GM10248 (cell line): ENCODE results near the gene ANP32A.

Experiments used
- CTCF ChIA-PET: fragments of 300-600 bp; sonication (Branson Sonifier 250); formaldehyde crosslinking; extraction: SDS; loops from one replicate; lab custom pipeline; 2021; ENCODE audit warnings: antibody characterized with exemption; lab: Yijun Ruan, JAX
- POLR2A ChIA-PET: fragments of 350-650 bp; sonication (Branson Sonifier 250); formaldehyde crosslinking; extraction: SDS; loops from one replicate; lab custom pipeline; 2020; ENCODE audit warnings: antibody characterized with exemption; lab: Yijun Ruan, JAX
- DNase-seq: peaks from one replicate; pipeline ENCODE4 v3.0.0; 2012; ENCODE audit errors: extremely low spot score
- TF ChIP-seq, protein P1 (sequence below): IDR thresholded peaks from 2 replicates; pipeline ENCODE4 v1.5.1; 2012; ENCODE audit warnings: mild to moderate bottlenecking, low read depth; ENCODE audit errors: extremely low read depth, missing control alignments, control extremely low read depth

ANP32A gene

DNA sequence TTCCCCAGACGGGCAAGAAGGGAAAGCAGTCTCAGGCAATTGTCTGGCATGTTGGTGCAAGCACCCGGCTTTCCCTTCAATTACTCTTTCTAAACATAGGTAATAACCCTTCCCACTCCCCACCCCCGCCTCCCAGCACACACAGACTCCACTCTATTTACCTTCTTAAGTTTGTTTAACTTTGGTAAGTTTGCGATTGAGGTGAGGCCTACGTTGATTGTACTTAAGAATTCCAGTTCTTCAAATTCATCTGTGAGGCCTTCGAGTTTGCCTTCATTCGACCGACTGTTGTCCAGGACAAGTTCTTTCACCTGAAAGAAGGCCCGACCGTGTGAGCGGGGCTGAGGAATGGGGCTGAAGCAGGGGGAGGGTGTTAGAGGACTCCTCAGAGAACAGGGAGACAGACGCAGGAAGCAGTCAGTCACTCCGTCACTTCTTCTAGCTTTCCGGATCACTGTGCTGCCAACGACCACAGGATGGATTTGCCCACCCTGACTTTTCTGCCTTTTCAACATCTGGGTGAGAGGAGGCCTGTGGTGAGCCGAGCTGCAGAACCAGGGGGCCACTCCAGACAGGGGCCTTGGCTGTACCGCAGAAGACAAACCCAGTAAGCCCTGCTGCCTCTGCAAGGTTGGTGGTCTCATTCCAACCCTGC is 33.0 kb downstream of the ANP32A start:
- DNase-seq, result no peak
- ChIA-PET POLR2A (no interaction called here), CTCF (interaction anchor here (0.9 to 5.1 kb wide), 8 partner anchors 7 to 88 kb away, joined by 3 to 39 read pairs (median 5); no protein-coding TSS in a partner anchor)
- TF ChIP-seq, protein P1, sequence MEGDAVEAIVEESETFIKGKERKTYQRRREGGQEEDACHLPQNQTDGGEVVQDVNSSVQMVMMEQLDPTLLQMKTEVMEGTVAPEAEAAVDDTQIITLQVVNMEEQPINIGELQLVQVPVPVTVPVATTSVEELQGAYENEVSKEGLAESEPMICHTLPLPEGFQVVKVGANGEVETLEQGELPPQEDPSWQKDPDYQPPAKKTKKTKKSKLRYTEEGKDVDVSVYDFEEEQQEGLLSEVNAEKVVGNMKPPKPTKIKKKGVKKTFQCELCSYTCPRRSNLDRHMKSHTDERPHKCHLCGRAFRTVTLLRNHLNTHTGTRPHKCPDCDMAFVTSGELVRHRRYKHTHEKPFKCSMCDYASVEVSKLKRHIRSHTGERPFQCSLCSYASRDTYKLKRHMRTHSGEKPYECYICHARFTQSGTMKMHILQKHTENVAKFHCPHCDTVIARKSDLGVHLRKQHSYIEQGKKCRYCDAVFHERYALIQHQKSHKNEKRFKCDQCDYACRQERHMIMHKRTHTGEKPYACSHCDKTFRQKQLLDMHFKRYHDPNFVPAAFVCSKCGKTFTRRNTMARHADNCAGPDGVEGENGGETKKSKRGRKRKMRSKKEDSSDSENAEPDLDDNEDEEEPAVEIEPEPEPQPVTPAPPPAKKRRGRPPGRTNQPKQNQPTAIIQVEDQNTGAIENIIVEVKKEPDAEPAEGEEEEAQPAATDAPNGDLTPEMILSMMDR, result no peak

DNA sequence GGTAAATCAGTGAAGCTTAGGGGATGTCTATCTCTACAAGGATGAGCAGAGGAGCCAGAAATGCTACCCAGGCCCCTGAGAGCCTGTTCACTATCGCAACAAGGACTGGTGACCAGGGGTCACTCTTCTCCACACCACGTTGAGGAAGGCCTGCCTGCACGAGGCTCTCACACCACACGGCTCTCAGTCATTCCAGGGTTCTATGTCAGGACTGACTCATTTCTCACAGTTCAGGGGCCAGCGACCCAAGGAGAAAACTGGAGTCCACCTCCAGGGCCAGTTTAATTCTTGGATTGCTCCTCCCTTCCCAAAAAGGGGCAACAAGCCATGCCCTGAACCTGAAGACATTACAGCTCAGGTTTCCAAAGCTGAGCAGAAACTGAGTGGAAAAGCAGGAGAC is 33.9 kb downstream of the ANP32A start:
- ChIA-PET POLR2A (no interaction called here), CTCF (interaction anchor here (1.1 to 5.1 kb wide), 6 partner anchors 8 to 233 kb away, joined by 3 to 39 read pairs (median 5); no protein-coding TSS in a partner anchor)
- TF ChIP-seq, protein P1, result no peak
- no peak for DNase-seq

DNA sequence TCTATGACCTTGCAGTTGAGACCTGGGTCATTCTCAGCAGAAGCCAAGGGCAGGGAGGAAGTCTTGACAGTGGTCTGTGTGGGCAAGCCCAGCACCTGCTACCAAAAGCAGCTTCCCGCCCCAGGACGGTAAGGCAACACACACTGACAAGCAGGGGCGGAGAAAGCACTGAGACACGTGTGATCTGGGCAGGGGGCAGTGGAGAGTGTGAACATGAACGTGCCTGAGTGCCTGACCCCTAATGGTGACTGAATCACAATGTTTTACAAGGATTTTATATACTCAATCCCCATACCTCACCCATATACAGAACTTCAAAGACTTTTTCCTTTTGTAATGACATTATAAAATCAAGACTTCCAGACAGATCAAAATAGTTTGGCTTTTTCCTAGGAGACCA is 35.2 kb downstream of the ANP32A start:
- DNase-seq, result no peak
- ChIA-PET CTCF (interaction anchor here (1.1 to 5.7 kb wide), 7 partner anchors 9 to 90 kb away, joined by 3 to 46 read pairs (median 15); no protein-coding TSS in a partner anchor), POLR2A (no interaction called here)
- TF ChIP-seq, protein P1, result no peak

DNA sequence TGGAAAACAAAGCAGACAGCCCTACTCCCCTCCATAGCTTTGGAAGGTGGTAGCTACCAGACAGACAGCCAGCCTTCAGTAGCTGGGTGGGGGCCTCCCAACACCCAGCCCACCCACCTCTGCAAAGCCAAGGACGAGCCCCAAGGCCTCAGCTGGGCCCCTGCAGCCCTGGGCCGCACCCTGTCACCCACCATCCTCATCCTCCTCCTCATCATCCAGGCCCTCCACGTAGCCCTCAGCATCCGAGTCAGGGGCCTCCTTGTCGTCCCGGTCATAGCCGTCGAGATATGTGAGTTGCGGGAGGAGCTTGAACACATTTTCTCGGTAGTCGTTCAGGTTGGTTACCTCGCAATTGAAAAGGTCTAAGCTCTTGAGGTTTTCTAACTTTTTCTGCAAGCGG is 36.5 kb downstream of the ANP32A start:
- ChIA-PET CTCF (interaction anchor here (0.7 to 5.7 kb wide), 18 partner anchors 8 to 95 kb away, joined by 3 to 46 read pairs (median 4); partner anchors contain the start of gene ANP32A), POLR2A (no interaction called here)
- TF ChIP-seq, protein P1, result no peak
- no peak for DNase-seq

DNA sequence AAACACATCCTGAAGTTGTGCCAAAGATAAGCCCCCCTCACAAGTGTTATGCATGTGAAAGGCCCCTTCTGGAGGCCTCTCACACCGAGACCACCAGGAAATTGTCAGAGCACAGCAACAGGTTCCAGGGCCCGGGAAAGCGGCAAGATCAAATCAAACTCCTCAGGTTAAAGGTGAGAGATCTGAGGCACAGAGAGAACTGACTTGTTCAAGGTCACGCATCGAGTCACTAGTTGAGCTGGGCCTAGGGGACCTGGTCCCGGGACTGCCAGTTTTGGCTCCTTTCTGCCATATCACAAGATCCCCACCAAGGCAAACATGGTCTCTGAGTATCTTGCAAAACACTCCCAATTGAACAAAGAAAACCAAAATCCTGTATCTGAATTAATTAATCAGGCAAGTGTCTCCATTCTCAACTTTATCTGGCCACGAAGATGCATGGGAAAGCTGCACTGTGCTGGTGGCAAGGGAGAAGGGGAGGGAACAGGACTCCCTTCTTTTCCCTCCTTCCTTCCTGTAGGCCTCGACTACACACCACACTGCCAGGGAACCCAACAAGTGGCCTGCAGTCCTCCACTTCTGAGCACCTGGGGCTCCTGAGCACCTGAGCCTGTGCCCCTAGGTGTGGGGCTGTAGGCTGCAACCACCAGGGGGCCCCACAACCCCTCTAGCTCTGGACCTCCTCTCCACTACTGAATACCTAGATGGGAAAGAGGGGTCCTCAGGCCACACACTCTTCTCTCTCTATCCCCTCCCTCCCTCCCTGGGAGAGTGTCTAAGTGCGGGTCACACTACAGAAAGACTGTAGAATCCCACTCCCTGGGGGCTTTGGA is 37.3 kb downstream of the ANP32A start:
- DNase-seq, result peak; percentile 70
- TF ChIP-seq, protein P1, result peak; percentile 73
- ChIA-PET POLR2A (interaction anchor here (0.6 kb wide), 1 partner anchor 11 kb away, joined by 3 read pairs; no protein-coding TSS in a partner anchor), CTCF (interaction anchor here (0.8 to 5.7 kb wide), 14 partner anchors 9 to 96 kb away, joined by 3 to 46 read pairs (median 6); partner anchors contain the start of gene ANP32A)

DNA sequence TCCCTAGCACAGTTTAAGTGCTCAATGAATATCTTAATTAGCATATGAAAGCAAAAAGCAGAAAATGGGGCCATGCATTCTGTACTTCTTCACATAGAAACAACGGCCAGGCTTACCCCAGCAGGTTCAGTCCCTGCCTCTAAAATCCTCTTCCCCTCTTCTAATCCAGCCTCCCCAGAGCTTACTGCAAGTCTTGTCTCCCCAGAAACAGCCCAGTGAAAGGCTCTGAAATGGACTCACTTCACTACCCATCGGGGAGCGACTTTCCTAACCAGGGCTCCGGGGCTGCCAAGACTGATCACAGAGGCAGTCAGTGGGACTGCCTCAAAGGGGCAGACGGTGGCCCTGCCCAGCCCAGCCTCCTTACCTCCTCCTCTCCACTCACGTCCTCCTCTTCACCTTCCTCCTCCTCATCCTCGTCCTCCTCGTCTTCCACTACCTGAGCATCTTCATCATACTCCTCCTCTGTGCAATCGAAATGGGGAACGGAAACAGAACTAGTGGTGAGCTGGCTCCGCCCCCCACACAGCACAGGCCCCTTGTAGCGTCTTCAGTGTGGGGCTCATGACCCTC is 38.0 kb downstream of the ANP32A start:
- DNase-seq, result no peak
- ChIA-PET POLR2A (interaction anchor here (0.6 kb wide), 1 partner anchor 12 kb away, joined by 3 read pairs; no protein-coding TSS in a partner anchor), CTCF (interaction anchor here (1.3 to 5.7 kb wide), 6 partner anchors 12 to 93 kb away, joined by 4 to 46 read pairs (median 26); no protein-coding TSS in a partner anchor)
- TF ChIP-seq, protein P1, result no peak
